Testis (tissue), 3 donors: ENCODE measurements around the gene PPP1R7. TPM values are rescaled to one million over a fixed set of nuclear protein-coding genes. Genes with fewer than 3 reads are reported as not detected.

Experiments
- DNase-seq: peaks from one replicate; pipeline ENCODE4 v3.0.0-alpha.2; 2019
- H3K27ac ChIP-seq, 2 donors: fragments of 200-600 bp; sonication (generic); one replicate each; pipeline ENCODE4 v1.5.1; 2019
- H3K27me3 ChIP-seq: fragments of 200-600 bp; sonication (generic); one replicate; pipeline ENCODE4 v1.5.1; 2019
- H3K36me3 ChIP-seq: fragments of 200-600 bp; sonication (generic); one replicate; pipeline ENCODE4 v1.5.1; 2017; ENCODE audit warnings: low read depth; ENCODE audit errors: missing control alignments
- H3K4me1 ChIP-seq: fragments of 200-600 bp; sonication (generic); one replicate; pipeline ENCODE4 v1.5.1; 2019
- H3K4me3 ChIP-seq, 2 donors: fragments of 200-600 bp; sonication (generic); one replicate each; pipeline ENCODE4 v1.5.1; 2017 to 2019
- H3K9me3 ChIP-seq: fragments of 200-600 bp; sonication (generic); one replicate; pipeline ENCODE4 v1.5.1; 2017
- POLR2A ChIP-seq: fragments of 450-650 bp; IDR thresholded peaks from one replicate; pipeline ENCODE4 v1.6.1; 2017; ENCODE audit warnings: antibody characterized with exemption, mild to moderate bottlenecking, moderate library complexity
- WGBS, 2 donors: methylation state at CpG; one replicate each; pipeline ENCODE4 v1.1.5; 2018; 5-methylcytosine and 5-hydroxymethylcytosine counted together
- intact Hi-C: fragments of 100-400 bp; cut with DNase I; formaldehyde crosslinking; loops from one replicate; pipeline ENCODE4 v1.15.1; 2023; ENCODE audit warnings: low total_unique reads
- polyA plus RNA-seq: library from polyadenylated mRNA; stranded (reverse); fragments of 350-450 nt; fragmentation: Illumina TruSeq; extraction: RNeasy Lipid Tissue Mini Kit (QIAGEN cat#74804); gene quantifications from one replicate; pipeline ENCODE4 v1.2.3, GENCODE V29; 2014; ENCODE audit warnings: low read depth, low replicate concordance; ENCODE audit not compliant: insufficient read depth
- total RNA-seq, 2 donors: library from RNA; depleted of rRNA; stranded (reverse); fragments of >200 nt; gene quantifications; one replicate each; pipeline ENCODE4 v1.2.3, GENCODE V29; 2016
- TF ChIP-seq, protein P1 (sequence below), 3 experiments: fragments of 450-650 bp in 2 of 3; fragments of 200-600 bp in 1 of 3; sonication (generic) in 1 of 3; IDR thresholded peaks; one replicate each; pipeline ENCODE4 v1.5.1; 2016 to 2019; ENCODE audit warnings: antibody characterized with exemption in 3 of 3, mild to moderate bottlenecking in 2 of 3, moderate library complexity in 1 of 3

PPP1R7 gene
- total and polyA plus RNA-seq, 3 donors from 2014 or later: 100 to 358 (median 139) TPM

DNA sequence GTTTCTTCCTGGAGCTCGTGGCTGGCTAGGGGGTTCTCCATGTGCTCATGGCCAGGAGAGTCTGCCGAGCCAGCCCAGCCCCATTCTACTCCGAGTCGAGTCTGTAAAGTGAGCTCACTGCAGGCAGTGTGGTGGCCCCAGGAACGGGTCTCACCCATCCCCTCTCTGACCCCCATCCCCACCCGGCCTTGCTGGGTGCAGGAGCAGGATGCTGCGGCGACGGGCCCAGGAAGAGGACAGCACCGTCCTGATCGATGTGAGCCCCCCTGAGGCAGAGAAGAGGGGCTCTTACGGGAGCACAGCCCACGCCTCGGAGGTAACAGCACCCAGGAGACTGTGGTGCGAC, 39.6 kb downstream of the PPP1R7 start:
- intact Hi-C loops: no loop called here
- WGBS, 2 donors: 90% methylated on average over 10 of the region's 15 CpGs; no CpG with 5 or more reads in 1 of the 2 donors
- Histone ChIP-seq H3K27me3 (no peaks in the 10 kb centered on the region), H3K4me1 (no peaks in the 10 kb centered on the region), H3K27ac (no peak overlapping the region), H3K9me3 (no peaks in the 10 kb centered on the region), H3K4me3 (no peak overlapping the region), H3K36me3 (no peaks in the 10 kb centered on the region)
- DNase-seq: no peak
- no peak for TF ChIP-seq POLR2A
- TF ChIP-seq, protein P1, sequence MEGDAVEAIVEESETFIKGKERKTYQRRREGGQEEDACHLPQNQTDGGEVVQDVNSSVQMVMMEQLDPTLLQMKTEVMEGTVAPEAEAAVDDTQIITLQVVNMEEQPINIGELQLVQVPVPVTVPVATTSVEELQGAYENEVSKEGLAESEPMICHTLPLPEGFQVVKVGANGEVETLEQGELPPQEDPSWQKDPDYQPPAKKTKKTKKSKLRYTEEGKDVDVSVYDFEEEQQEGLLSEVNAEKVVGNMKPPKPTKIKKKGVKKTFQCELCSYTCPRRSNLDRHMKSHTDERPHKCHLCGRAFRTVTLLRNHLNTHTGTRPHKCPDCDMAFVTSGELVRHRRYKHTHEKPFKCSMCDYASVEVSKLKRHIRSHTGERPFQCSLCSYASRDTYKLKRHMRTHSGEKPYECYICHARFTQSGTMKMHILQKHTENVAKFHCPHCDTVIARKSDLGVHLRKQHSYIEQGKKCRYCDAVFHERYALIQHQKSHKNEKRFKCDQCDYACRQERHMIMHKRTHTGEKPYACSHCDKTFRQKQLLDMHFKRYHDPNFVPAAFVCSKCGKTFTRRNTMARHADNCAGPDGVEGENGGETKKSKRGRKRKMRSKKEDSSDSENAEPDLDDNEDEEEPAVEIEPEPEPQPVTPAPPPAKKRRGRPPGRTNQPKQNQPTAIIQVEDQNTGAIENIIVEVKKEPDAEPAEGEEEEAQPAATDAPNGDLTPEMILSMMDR (IDR thresholded peaks at IDR 0.05): no peak

GRCh38 chr2:241190291-241190981, 40.2 kb downstream of the PPP1R7 start:
- H3K27ac ChIP-seq: no peak overlapping the region
- no peaks in the 10 kb centered on the region for H3K4me1 ChIP-seq
- no peak overlapping the region for H3K4me3 ChIP-seq
- no peak for DNase-seq
- TF ChIP-seq POLR2A: no peak
- TF ChIP-seq, protein P1 (IDR thresholded peaks at IDR 0.05): no peak
- intact Hi-C loops: no loop called here
- WGBS, 2 donors: 85 to 100% methylated on average over 1 to 19 of the region's 19 CpGs
- no peaks in the 10 kb centered on the region for H3K9me3 ChIP-seq
- H3K27me3 ChIP-seq: no peaks in the 10 kb centered on the region
- H3K36me3 ChIP-seq: no peaks in the 10 kb centered on the region

- 78 to 88% methylated on average over 5 to 14 of the region's 14 CpGs for WGBS, 2 donors
- intact Hi-C loops: no loop called here
- Histone ChIP-seq H3K36me3 (no peaks in the 10 kb centered on the region), H3K27ac (no peak overlapping the region), H3K4me1 (no peaks in the 10 kb centered on the region), H3K27me3 (no peaks in the 10 kb centered on the region), H3K4me3 (no peak overlapping the region), H3K9me3 (no peaks in the 10 kb centered on the region)
- no peak for DNase-seq
- TF ChIP-seq, protein P1 (IDR thresholded peaks at IDR 0.05): no peak
- no peak for TF ChIP-seq POLR2A
These were observed 40.8 kb downstream of the PPP1R7 start for GRCh38 chr2:241191081-241191480.

DNA sequence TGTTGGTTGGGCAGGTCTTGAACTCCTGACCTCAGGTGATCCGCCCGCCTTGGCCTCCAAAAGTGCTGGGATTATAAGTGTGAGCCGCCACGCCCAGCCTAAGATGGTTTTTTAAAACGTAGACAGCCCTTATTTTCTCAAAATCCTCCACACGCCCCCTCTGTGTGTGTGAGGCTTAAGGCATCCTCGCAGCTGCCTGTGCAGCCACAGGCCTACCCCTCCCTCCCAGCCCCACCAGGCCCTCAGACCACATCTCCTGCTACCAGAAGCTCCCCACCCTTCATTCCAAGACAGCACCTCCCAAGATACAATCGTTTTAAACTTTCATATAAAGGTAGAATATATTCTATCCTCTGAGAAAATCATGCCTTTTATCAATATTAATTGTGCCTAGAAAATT, 43.0 kb downstream of the PPP1R7 start:
- no peak for TF ChIP-seq POLR2A
- TF ChIP-seq, protein P1 (IDR thresholded peaks at IDR 0.05): no peak
- no peak for DNase-seq
- no peak overlapping the region for H3K27ac ChIP-seq
- H3K4me1 ChIP-seq: no peaks in the 10 kb centered on the region
- no peak overlapping the region for H3K4me3 ChIP-seq
- WGBS, 2 donors: 93 to 95% methylated on average over 8 of the region's 8 CpGs
- H3K27me3 ChIP-seq: no peaks in the 10 kb centered on the region
- intact Hi-C loops: no loop called here
- no peaks in the 10 kb centered on the region for H3K9me3 ChIP-seq
- no peaks in the 10 kb centered on the region for H3K36me3 ChIP-seq

- H3K4me1 ChIP-seq: no peaks in the 10 kb centered on the region
- H3K27me3 ChIP-seq: no peaks in the 10 kb centered on the region
- TF ChIP-seq, protein P1 (IDR thresholded peaks at IDR 0.05): no peak
- TF ChIP-seq POLR2A: no peak
- H3K9me3 ChIP-seq: no peaks in the 10 kb centered on the region
- intact Hi-C loops: no loop called here
- DNase-seq: no peak
- no peak overlapping the region for H3K27ac ChIP-seq
- no peaks in the 10 kb centered on the region for H3K36me3 ChIP-seq
- H3K4me3 ChIP-seq: no peak overlapping the region
- WGBS, 2 donors: 71 to 83% methylated on average over 9 of the region's 9 CpGs
These were observed 44.5 kb downstream of the PPP1R7 start for GRCh38 chr2:241194811-241195210.
